COLO829 (cell line): Measurements from ENCODE around the gene ASPN.

Experiments used
- DNase-seq: peaks from one replicate; pipeline ENCODE4 v3.0.0; 2012; ENCODE audit warnings: low spot score

Gene ASPN

DNA sequence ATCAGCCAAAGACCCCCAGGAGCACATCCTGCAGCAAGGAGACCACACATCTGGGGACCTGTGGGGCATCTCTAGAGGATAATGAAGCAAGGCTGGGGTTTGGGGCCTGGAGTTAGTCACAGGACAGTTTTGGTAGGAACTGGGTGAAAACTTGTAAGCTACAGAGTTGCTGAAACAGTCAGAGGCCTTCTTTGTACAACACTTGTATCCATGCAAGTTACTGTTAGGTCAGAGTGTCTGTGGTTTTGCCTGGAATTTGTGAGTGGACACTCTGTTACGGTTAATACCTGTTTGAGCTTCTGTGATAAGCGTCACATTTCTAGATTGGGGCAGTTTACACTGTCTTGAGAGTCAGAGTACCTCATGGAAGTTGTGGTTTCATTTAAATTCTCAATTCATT lies 22.6 kb upstream of the ASPN start:
- no peak for DNase-seq

DNA sequence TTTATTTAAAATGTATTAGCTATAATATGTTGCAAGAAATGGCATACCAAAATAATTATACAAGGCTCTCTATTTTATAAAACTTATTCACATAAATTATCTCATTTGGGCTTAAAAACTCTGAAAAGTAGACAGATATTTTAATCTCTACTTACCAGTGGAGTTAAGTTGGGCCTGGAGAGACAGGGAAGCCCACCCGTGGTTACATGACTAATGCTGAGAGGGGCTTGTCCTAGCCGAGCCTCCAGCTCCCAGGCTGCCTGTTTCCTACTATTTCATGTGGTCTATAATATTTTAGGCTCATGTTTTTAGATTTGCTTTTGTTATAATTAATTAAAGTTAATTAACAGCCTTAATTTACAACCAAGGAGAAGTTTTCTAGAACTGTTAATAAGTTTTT lies 20.9 kb upstream of the ASPN start:
- no peak for DNase-seq

- DNase-seq = peak; percentile 26
These were observed 19.5 kb upstream of the ASPN start for GRCh38 chr9:92501671-92502393.

GRCh38 chr9:92500725-92501124 lies 18.4 kb upstream of the ASPN start:
- no peak for DNase-seq

- DNase-seq = peak; percentile 92
These were observed 17.4 kb upstream of the ASPN start for GRCh38 chr9:92499701-92500100.

- no peak for DNase-seq
These were observed 14.3 kb upstream of the ASPN start for GRCh38 chr9:92496396-92497176.

GRCh38 chr9:92494856-92495255 lies 12.6 kb upstream of the ASPN start:
- peak; percentile 21 for DNase-seq

DNA sequence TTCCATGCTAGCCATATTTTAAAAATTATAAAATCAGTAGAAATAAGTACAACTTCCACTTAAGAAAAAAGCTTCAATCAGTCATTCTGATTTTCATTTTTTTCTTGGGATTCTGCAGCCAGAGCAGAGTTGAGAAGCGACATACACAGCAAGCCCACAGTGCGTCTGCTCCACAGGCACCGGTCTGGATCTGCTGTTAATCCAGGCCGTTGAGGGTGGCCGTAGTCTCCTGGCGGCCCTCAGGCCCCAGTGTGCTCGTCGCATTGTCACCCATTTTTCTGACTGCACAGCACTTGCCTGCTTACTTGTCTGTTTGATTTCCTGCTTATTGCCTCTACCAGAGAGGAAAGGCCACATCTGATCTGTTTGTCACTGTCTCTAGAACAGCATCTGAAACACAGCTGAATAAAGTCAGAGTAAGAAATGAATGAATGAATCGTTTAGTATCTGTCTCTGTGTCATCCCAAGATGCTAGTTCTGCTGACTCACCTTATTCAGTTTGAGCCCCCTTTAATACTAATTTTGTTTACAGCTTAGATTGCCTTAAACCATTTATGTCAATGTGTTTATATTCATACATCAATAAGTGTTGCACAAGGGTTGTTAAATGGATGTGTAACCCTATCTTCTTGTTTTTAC lies 11.6 kb upstream of the ASPN start:
- no peak for DNase-seq

- DNase-seq = no peak
These were observed 10.6 kb upstream of the ASPN start for GRCh38 chr9:92492781-92493401.

- no peak for DNase-seq
These were observed 6.6 kb upstream of the ASPN start for GRCh38 chr9:92488681-92489550.

GRCh38 chr9:92486371-92486770 lies 4.1 kb upstream of the ASPN start:
- no peak for DNase-seq

- no peak for DNase-seq
These were observed 2.3 kb upstream of the ASPN start for GRCh38 chr9:92484563-92484962.

- DNase-seq = no peak
These were observed 1.6 kb upstream of the ASPN start for GRCh38 chr9:92483627-92484545.

- DNase-seq = no peak
These were observed 499 bp upstream of the ASPN start for GRCh38 chr9:92482805-92483204.

GRCh38 chr9:92480986-92481633 lies 1.2 kb downstream of the ASPN start:
- peak; percentile 40 for DNase-seq

- DNase-seq = no peak
These were observed 2.0 kb downstream of the ASPN start for GRCh38 chr9:92480291-92480771.

- no peak for DNase-seq
These were observed 3.0 kb downstream of the ASPN start for GRCh38 chr9:92479346-92479745.

DNA sequence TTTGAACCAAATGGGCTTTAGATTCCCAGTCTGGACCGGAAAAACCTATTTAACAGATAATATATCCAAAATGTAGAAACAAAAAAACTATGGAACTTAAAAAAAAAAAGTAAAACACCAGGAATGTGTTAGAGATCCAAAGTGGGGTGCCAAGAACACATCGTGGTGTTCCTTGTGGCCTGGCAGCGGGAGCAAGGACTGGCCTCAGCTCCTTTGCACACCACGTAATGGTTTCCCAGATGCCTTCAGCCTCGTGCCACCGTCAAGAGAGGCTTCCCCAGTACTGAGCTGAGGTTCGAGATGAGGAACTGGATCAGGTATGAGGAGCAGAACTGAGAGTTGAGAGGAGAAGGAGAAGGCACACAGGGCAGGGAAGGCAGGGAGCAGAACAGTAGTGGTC lies 3.5 kb downstream of the ASPN start:
- DNase-seq = no peak

DNA sequence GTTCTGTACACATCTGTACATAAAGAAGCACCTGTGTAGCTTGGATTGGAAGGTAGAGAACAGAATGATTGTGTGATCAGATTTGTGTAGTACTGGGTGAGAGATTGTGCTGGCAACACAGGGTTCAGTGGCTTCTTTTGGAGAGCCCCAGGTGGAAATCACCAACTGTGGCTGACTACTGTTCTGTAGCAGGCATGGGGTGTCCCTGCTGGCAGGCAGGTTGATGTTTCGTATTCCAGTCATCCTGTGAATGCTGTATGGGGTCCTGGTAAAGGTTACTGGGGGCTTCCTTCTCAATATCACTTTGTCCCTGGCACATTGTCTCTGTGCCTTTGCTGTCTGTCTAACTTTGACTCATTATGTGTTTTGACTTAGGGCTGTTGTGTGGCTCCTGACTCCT lies 5.3 kb downstream of the ASPN start:
- no peak for DNase-seq

DNA sequence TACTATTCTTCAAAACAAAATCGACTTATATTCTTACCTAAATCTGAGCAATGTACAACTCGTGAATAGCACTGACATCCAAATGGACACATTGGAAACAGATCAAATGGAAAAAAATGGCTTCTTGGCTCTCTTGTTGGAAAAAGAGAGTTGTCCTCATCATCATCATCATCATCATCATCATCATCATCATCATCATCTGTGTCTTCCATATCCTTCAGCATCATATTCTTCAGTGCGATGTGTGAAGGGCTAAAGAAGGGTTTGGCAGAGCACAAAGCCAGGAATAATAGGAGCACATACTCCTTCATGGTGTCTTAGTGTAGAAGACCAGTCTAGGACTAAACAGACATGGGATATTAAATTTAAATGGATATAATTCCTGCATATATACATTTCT lies 7.7 kb downstream of the ASPN start:
- DNase-seq = no peak
